OCI-LY7 (cell line): Measurements from ENCODE around the gene SLC13A2. TPM values are rescaled to one million over a fixed set of nuclear protein-coding genes. Genes with fewer than 3 reads are reported as not detected.
"Not testable (repeated sequence)": the region's sequence is repeated elsewhere in the genome, so short reads cannot be mapped to it uniquely, and the experiment has no call there.

Source experiments
- BruUV-seq: library from RNA; stranded (reverse); fragments of 400-500 nt; replicated peaks from 2 replicates; lab custom pipeline; 2021; lab: Mats Ljungman, UMichigan
- CTCF ChIA-PET: fragments of 300-600 bp; sonication (Branson Sonifier 250); formaldehyde crosslinking; loops from one replicate; lab custom pipeline; 2022; ENCODE audit warnings: antibody characterized with exemption; ENCODE audit not compliant: unreplicated experiment; lab: Charles Lee
- POLR2A ChIA-PET: fragments of 300-600 bp; sonication (Branson Sonifier 250); formaldehyde crosslinking; loops from one replicate; lab custom pipeline; 2022; ENCODE audit warnings: antibody characterized with exemption; lab: Charles Lee
- DNase-seq: peaks from one replicate; pipeline ENCODE4 v3.0.0-alpha.2; 2015; ENCODE audit warnings: low spot score
- H2AFZ ChIP-seq: fragments of 200-600 bp; sonication (generic), shearing (Covaris generic); 2 replicates; pipeline ENCODE4 v1.6.1; 2014; ENCODE audit warnings: mild to moderate bottlenecking, antibody characterized with exemption, low read length, moderate library complexity
- H3K27ac ChIP-seq: fragments of 200-600 bp; sonication (generic); 2 replicates; pipeline ENCODE4 v1.5.1; 2014; ENCODE audit warnings: mixed run types, low read depth, mild to moderate bottlenecking, moderate library complexity, low read length, inconsistent platforms; ENCODE audit not compliant: poor library complexity, severe bottlenecking
- H3K36me3 ChIP-seq: fragments of 200-600 bp; sonication (generic); 2 replicates; pipeline ENCODE4 v1.6.1; 2014; ENCODE audit warnings: mild to moderate bottlenecking, antibody characterized with exemption, low read length, moderate library complexity, mixed read lengths; ENCODE audit not compliant: insufficient read depth
- H3K4me1 ChIP-seq: fragments of 200-600 bp; sonication (generic); 2 replicates; pipeline ENCODE4 v1.5.1; 2014; ENCODE audit warnings: mild to moderate bottlenecking, low read length; ENCODE audit not compliant: insufficient read depth, poor library complexity, severe bottlenecking
- H3K4me2 ChIP-seq: fragments of 200-600 bp; sonication (generic); 2 replicates; pipeline ENCODE4 v1.6.1; 2014; ENCODE audit warnings: mild to moderate bottlenecking, low read length
- H3K4me3 ChIP-seq: fragments of 200-600 bp; sonication (generic); 2 replicates; pipeline ENCODE4 v1.5.1; 2014; ENCODE audit warnings: mild to moderate bottlenecking, low read depth, low read length; ENCODE audit not compliant: poor library complexity, severe bottlenecking
- H3K79me2 ChIP-seq: fragments of 200-600 bp; sonication (generic); 2 replicates; pipeline ENCODE4 v1.6.1; 2016; ENCODE audit warnings: low read depth, mild to moderate bottlenecking, low read length, moderate library complexity, mixed read lengths; ENCODE audit not compliant: insufficient read depth
- H3K9me2 ChIP-seq: fragments of 200-600 bp; sonication (generic); 2 replicates; pipeline ENCODE4 v1.6.1; 2016; ENCODE audit warnings: mild to moderate bottlenecking, low read length, mixed read lengths; ENCODE audit not compliant: insufficient read depth
- H3K9me3 ChIP-seq: fragments of 200-600 bp; sonication (generic); 2 replicates; pipeline ENCODE4 v1.6.1; 2014; ENCODE audit warnings: mild to moderate bottlenecking, mixed run types, low read length, mixed read lengths
- H4K20me1 ChIP-seq: fragments of 200-600 bp; sonication (generic); 2 replicates; pipeline ENCODE4 v1.6.1; 2014; ENCODE audit warnings: mild to moderate bottlenecking, antibody characterized with exemption, low read length, moderate library complexity, mixed read lengths; ENCODE audit not compliant: insufficient read depth
- EZH2phosphoT487 ChIP-seq: fragments of 200-600 bp; sonication (generic); IDR thresholded peaks from 2 replicates; pipeline ENCODE4 v1.6.1; 2018; ENCODE audit warnings: low read depth, borderline replicate concordance, mild to moderate bottlenecking, mixed run types, antibody characterized with exemption, low read length, moderate library complexity, mixed read lengths
- intact Hi-C: fragments of 100-400 bp; cut with micrococcal nuclease; formaldehyde crosslinking; loops from one replicate; pipeline ENCODE4 v1.10.0; 2022; ENCODE audit not compliant: unreplicated experiment
- total RNA-seq, 2 experiments: library from RNA; depleted of rRNA in 1 of 2; stranded (reverse); fragments of >200 nt in 1 of 2; shearing (Covaris generic) in 1 of 2; gene quantifications; 2 replicates each; pipeline ENCODE4 v1.2.3, GENCODE V29; 2014 to 2022
- TF ChIP-seq, protein P1 (sequence below): fragments of 200-600 bp; sonication (generic); conservative IDR thresholded peaks from 2 replicates; pipeline ENCODE4 v1.5.1; 2014; ENCODE audit warnings: mild to moderate bottlenecking, antibody characterized with exemption, low read length, moderate library complexity, mixed read lengths

Gene SLC13A2
- total RNA-seq, 2 experiments from 2014 or later = not detected

DNA sequence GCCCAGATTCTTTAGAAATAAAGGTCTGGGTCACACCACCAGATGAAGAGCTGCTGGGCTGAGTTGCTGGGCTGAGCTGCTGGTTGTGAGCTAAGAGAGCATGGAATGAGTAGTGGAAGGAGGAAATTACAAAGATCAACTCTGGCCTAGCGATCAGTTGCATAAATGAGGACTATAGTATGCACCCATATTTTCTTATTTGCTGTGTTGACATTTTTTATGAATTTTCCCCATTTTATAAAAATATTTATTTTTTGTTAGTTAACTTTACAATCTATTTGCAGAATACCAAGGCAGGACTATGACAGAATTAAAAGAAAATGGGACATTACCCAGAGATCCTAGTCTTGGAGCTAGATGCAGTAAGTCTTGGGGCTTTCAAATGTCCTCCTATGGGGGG is 23.6 kb upstream of the SLC13A2 start:
- Histone ChIP-seq H3K4me1 (no peaks in the 10 kb centered on the region), H2AFZ (no peak overlapping the region), H3K27ac (no peak overlapping the region), H3K36me3 (no peaks in the 10 kb centered on the region), H3K4me2 (no peak overlapping the region), H3K4me3 (no peak overlapping the region), H4K20me1 (no peaks in the 10 kb centered on the region), H3K9me2 (no peaks in the 10 kb centered on the region), H3K79me2 (no peaks in the 10 kb centered on the region), H3K9me3 (no peaks in the 10 kb centered on the region)
- ChIA-PET CTCF (no interaction called here), POLR2A (no interaction called here)
- TF ChIP-seq EZH2phosphoT487 = no peak
- TF ChIP-seq, protein P1, sequence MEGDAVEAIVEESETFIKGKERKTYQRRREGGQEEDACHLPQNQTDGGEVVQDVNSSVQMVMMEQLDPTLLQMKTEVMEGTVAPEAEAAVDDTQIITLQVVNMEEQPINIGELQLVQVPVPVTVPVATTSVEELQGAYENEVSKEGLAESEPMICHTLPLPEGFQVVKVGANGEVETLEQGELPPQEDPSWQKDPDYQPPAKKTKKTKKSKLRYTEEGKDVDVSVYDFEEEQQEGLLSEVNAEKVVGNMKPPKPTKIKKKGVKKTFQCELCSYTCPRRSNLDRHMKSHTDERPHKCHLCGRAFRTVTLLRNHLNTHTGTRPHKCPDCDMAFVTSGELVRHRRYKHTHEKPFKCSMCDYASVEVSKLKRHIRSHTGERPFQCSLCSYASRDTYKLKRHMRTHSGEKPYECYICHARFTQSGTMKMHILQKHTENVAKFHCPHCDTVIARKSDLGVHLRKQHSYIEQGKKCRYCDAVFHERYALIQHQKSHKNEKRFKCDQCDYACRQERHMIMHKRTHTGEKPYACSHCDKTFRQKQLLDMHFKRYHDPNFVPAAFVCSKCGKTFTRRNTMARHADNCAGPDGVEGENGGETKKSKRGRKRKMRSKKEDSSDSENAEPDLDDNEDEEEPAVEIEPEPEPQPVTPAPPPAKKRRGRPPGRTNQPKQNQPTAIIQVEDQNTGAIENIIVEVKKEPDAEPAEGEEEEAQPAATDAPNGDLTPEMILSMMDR = no peak
- DNase-seq = no peak
- BruUV-seq = no TSS peak
- intact Hi-C loops = no loop called here

DNA sequence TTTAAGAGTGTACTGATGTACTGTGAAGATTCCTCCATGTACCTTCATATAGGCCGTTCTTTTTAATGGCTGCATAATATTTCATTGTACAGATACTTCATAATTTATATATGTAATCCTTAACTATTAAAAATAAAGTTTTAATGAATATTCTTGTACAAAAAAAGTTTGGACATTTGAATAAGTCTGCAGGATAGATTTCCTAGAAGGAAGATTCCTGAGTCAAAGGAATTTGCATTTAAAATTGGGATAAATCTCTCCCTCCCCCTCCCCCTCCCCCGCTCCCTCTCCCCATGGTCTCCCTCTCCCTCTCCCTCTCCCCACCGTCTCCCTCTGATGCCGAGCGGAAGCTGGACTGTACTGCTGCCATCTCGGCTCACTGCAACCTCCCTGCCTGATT is 15.6 kb upstream of the SLC13A2 start:
- Histone ChIP-seq H4K20me1 (no peaks in the 10 kb centered on the region), H2AFZ (no peak overlapping the region), H3K9me2 (no peaks in the 10 kb centered on the region), H3K4me2 (no peak overlapping the region), H3K4me1 (no peaks in the 10 kb centered on the region), H3K27ac (no peak overlapping the region), H3K79me2 (no peaks in the 10 kb centered on the region), H3K9me3 (no peaks in the 10 kb centered on the region), H3K4me3 (no peak overlapping the region), H3K36me3 (no peaks in the 10 kb centered on the region)
- BruUV-seq = no TSS peak
- ChIA-PET CTCF (no interaction called here), POLR2A (no interaction called here)
- TF ChIP-seq EZH2phosphoT487 = no peak
- TF ChIP-seq, protein P1 = no peak
- intact Hi-C loops = no loop called here
- DNase-seq = no peak

- H3K4me1 ChIP-seq, H3K4me3 ChIP-seq, H2AFZ ChIP-seq, H3K9me2 ChIP-seq, intact Hi-C loops, H3K27ac ChIP-seq, CTCF ChIA-PET, H4K20me1 ChIP-seq, DNase-seq, BruUV-seq, H3K36me3 ChIP-seq, H3K79me2 ChIP-seq, H3K4me2 ChIP-seq, H3K9me3 ChIP-seq, POLR2A ChIA-PET: not testable (repeated sequence)
These were observed 14.6 kb upstream of the SLC13A2 start for GRCh38 chr17:28458881-28459280.
